Suppressor macrophage treated with lipopolysaccharide for 1 hour (primary cell): ENCODE results near the gene ABHD2.
"Not testable (repeated sequence)": the region's sequence is repeated elsewhere in the genome, so short reads cannot be mapped to it uniquely, and the experiment has no call there.

Source experiments
- DNase-seq, 3 donors: peaks; one replicate each; pipeline ENCODE4 v3.0.0-alpha.2; 2020 to 2022

ABHD2 gene

DNA sequence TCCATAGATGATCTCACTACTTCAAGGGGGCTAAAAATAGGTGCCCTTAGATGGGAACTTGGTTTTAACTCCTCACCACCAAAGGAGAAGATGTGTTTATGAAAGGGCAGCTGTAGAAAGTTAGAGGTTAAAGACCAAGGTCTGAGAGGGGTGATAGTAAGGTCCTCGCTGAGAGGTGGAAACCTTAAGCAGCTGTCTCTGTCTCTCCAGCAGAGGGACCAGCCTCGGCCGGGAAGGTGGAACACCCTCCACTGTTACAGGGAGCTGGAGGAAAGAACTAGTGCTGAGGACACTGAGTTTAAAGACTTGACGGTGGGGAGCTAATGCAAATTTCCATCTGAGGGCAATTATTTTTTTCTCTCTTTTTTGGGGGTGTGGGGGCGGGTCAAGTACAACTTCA is 142.0 kb downstream of the ABHD2 start:
- DNase-seq = no peak

DNA sequence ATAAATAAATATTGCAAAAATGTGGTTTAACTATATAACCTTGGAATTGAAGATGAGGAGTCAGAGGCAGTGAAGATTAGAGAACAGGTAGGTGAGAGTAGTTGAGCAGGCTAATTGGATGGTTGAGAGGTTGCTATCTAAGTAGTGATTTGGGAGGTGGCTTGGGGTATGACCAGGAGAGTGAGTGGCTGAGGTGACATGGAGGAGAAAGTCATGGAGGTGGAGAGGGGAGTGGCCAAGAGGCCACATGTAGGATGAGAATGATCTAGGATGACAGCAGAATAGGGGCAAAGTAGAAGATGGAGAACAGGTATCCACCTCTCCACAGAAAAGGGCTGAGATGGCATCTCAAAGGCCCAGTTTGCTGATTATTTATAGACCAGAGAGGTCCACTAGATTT is 143.6 kb downstream of the ABHD2 start:
- DNase-seq = no peak

GRCh38 chr15:89239883-89240810 is 151.9 kb downstream of the ABHD2 start:
- peak in 1 of 3 donors; percentile 27 for DNase-seq

DNA sequence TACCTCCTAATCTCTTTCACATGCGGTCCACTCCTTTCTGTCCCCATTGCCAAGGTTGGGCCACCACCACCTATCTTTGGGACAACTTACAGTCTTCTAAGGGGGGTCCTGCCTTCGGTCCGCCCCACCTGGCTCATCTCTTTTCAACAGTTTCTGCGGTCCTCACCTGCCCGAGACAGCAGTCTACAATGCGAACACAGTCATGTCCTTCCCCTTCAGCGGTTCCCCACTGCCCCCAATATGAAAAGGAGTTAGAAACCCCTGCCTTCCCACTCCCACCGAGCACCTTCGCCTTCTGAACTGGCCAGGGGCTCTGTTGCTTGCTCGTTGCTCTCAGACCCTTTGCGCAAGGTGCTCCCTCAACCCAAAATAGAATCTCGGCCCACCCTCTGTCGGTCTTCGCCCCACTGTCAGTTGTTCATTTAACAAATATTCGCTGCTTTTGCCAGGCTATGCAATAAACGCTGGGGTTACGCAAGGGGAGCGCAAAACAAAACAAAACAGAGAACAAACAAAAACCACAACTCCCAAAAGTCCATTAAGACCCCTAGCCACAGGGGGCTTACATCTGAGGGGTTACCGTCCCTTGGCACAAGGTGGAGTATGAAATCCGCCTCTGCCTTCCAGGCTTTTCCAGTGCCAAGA is 154.9 kb downstream of the ABHD2 start:
- DNase-seq = peak in 1 of 3 donors; percentile 11

DNA sequence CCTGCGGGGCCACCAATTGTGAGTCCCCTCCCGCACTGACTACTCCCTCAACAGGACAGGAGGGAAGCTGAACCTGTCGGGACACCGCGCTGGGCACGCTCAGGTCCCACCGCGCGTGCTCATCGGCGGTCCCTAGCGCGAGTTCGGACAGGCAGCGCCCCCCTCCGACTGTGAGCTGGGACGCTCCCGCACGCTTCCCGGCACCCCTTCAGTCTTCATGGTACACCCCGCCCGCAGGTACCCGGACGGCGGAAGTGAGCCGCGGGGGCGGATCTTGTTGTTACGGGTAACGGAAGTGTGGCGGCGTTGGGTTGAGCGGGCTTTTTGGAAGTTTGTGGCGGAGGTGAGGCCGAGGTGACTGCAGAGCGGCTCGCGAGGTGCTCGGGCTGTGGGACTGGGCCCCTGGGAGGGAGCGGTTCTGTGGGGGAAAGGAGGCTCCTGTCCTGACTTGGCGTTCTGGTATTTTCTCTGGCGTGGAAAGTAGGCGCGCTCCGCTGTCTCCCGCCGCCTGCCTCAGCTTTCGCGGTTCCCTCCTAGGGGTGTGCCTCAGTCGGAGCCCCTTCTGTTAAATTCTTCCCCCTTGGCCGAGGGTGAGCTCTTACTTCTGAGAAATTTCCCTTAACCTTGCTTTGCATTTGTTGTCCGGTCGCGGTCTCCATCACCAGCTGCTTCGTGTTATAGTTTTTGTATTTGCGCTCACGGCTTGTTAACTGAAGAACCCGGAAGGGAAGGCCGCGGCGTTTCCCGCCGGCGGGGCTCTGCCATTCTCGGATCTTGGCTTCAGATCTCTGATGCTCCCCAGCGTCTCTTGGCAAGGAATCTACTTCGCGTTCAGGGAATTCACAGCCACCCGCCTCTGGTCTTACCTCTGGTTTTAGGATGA is 155.7 kb downstream of the ABHD2 start, which contains the start of gene FANCI:
FANCI (plus strand) TSS at position 289 of the 883 bp plus-strand sequence. CDS start 3,669 bp downstream, outside the sequence.
- DNase-seq = peak; percentile 87 to 94 (median 90)

GRCh38 chr15:89244574-89244903 is 156.3 kb downstream of the ABHD2 start:
- DNase-seq = peak; percentile 42 to 46 (median 46)

GRCh38 chr15:89247446-89247845 is 159.2 kb downstream of the ABHD2 start:
- DNase-seq = no peak

DNA sequence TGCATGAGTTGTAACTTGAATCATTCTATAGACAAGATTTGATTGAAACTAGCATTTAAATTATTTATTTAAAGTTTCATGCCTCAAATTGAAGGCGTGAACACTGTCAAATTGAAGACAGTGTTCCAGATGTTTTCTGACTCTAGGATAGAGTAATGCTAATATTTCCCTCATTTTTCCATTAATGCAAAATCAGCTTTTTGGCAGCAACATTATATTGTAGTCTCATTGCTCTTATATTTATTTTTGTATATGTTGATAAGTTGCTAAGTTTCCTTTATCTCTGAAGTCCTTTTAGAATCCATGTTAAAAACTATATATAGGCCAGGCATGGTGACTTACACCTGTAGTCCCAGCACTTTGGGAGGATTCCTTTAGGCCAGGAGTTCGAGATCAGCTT is 160.3 kb downstream of the ABHD2 start:
- no peak for DNase-seq

GRCh38 chr15:89250142-89250541 is 161.9 kb downstream of the ABHD2 start:
- not testable (repeated sequence) for DNase-seq
